ENCODE data around the gene GIN1.
"Not testable (repeated sequence)": the region's sequence is repeated elsewhere in the genome, so short reads cannot be mapped to it uniquely, and the experiment has no call there.

GIN1 gene

DNA sequence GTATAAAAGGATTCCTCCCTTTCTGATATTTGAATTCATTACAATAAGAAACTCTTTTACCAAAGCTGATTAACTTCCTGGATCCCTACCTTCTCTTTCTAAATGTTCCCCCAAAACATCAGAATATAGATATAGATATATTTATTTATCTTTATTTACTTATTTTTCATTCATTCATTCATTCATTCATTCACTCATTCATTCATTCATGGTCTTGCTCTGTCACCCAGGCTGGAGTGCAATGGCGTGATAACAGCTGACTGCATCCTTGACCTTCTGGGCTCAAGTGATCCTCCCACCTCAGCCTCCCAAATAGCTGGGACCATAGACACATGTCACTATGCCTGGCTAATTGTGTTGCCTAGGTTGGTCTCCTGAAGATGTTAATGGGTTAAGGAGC lies 30.7 kb downstream of the GIN1 start:
- no peak for DNase-seq (ENCODE audit: low read depth, low spot score)
- H3K4me3 ChIP-seq (ENCODE audit: low read depth, low read length), result no peak overlapping the region
- TF ChIP-seq CTCF (IDR thresholded peaks at IDR 0.05; ENCODE audit: low read depth, low read length), result no peak
- in situ Hi-C loops (cut with HindIII; ENCODE audit: low sequenced_read_pairs), result no loop called here

GRCh38 chr5:103086547-103086946 lies 33.4 kb downstream of the GIN1 start:
- in situ Hi-C loops (cut with HindIII; ENCODE audit: low sequenced_read_pairs), result no loop called here
- no peak overlapping the region for H3K4me3 ChIP-seq (ENCODE audit: low read depth, low read length)
- no peak for DNase-seq (ENCODE audit: low read depth, low spot score)
- no peak for TF ChIP-seq CTCF (IDR thresholded peaks at IDR 0.05; ENCODE audit: low read depth, low read length)

DNA sequence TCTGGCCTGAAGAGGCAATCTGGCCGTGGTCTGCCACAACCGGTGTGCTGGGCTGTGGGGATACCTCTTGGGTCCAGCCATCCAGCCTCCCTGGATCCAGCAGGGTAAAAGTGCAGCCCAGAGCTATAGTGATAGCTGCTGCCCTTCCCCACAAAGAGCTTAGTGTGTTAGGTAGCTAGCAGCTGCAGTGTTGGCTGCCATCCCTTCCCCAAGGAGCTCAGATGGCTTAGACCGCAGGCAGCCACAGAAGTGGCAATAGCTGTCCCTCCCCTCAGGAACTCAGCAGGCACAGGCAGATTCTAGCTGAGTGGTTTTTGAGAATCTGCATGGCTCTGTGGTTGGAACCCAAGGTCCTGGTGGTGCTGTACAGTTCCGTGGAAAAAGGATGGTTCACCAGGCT lies 40.1 kb downstream of the GIN1 start:
- TF ChIP-seq CTCF (IDR thresholded peaks at IDR 0.05; ENCODE audit: low read depth, low read length), result no peak
- H3K4me3 ChIP-seq (ENCODE audit: low read depth, low read length), result no peak overlapping the region
- in situ Hi-C loops (cut with HindIII; ENCODE audit: low sequenced_read_pairs), result no loop called here
- no peak for DNase-seq (ENCODE audit: low read depth, low spot score)

- in situ Hi-C loops (cut with HindIII; ENCODE audit: low sequenced_read_pairs), result no loop called here
- no peak for DNase-seq (ENCODE audit: low read depth, low spot score)
- no peak overlapping the region for H3K4me3 ChIP-seq (ENCODE audit: low read depth, low read length)
- TF ChIP-seq CTCF (IDR thresholded peaks at IDR 0.05; ENCODE audit: low read depth, low read length), result no peak
Measured at GRCh38 chr5:103075442-103075841, 44.5 kb downstream of the GIN1 start.

DNA sequence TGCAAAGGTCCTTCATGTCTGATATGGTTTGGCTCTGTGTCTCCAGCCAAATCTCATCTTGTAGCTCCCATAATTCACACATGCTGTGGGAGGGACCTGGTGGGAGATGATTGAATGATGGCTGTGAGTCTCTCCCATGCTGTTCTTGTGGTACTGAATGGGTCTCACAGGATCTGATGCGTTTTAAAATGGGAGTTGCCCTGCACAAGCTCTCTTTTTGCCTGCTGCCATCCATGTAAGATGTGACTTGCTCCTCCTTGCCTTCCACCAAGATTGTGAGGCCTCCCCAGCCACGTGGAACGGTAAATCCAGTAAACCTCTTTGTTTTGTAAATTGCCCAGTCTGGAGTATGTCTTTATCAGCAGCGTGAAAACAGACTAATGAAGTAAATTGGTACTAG lies 46.4 kb downstream of the GIN1 start:
- H3K4me3 ChIP-seq (ENCODE audit: low read depth, low read length); in situ Hi-C loops (cut with HindIII; ENCODE audit: low sequenced_read_pairs); DNase-seq (ENCODE audit: low read depth, low spot score): not testable (repeated sequence)

DNA sequence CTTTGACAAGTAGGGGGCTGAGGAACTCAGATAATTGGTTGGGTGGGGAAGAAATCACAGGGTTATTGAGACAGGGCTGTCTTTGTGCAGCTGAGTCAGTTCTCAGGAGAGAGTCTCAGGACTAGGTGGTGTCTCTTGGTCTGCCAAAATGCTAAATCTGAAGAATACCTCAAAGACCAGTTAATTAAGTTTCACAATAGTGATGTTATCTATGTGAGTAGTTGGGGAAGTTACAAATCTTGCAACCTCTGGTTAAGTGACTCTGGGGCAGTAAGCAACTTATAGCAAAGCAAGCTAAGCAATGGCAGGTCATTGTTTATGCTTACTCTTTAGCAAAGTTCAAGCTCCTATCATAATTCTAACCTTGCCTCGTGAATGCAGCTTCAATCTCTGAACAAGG lies 53.6 kb downstream of the GIN1 start:
- H3K4me3 ChIP-seq (ENCODE audit: low read depth, low read length), result no peak overlapping the region
- DNase-seq (ENCODE audit: low read depth, low spot score), result no peak
- in situ Hi-C loops (cut with HindIII; ENCODE audit: low sequenced_read_pairs), result no loop called here
- TF ChIP-seq CTCF (IDR thresholded peaks at IDR 0.05; ENCODE audit: low read depth, low read length), result no peak

- DNase-seq (ENCODE audit: low read depth, low spot score), result no peak
- TF ChIP-seq CTCF (IDR thresholded peaks at IDR 0.05; ENCODE audit: low read depth, low read length), result no peak
- H3K4me3 ChIP-seq (ENCODE audit: low read depth, low read length), result no peak overlapping the region
- in situ Hi-C loops (cut with HindIII; ENCODE audit: low sequenced_read_pairs), result no loop called here
Measured at GRCh38 chr5:103060424-103060954, 59.4 kb downstream of the GIN1 start.

Data from astrocyte of the spinal cord (primary cell).